MCF 10A (cell line): ENCODE results near the gene RALGAPA1. TPM values are rescaled to one million over a fixed set of nuclear protein-coding genes. Genes with fewer than 3 reads are reported as not detected.

Experiments
- BruUV-seq: library from RNA; stranded (reverse); fragments of 400-500 nt; replicated peaks from 2 replicates; lab custom pipeline; 2021; lab: Mats Ljungman, UMichigan
- CTCF ChIA-PET: fragments of 300-600 bp; sonication (Branson Sonifier 250); formaldehyde crosslinking; extraction: SDS; loops from one replicate; lab custom pipeline; 2021; ENCODE audit warnings: antibody characterized with exemption, inconsistent platforms; lab: Yijun Ruan, JAX
- POLR2A ChIA-PET: fragments of 300-600, 350-650 bp; sonication (Branson Sonifier 250); formaldehyde crosslinking; extraction: SDS; loops from one replicate; lab custom pipeline; 2020; ENCODE audit warnings: antibody characterized with exemption, inconsistent platforms; lab: Yijun Ruan, JAX
- DNase-seq: peaks from one replicate; pipeline ENCODE4 v3.0.0-alpha.2; 2018; ENCODE audit not compliant: unreplicated experiment
- H3K27ac Mint-ChIP-seq: one replicate; pipeline ENCODE4 v1.8.0; 2022; ENCODE audit warnings: mild to moderate bottlenecking, low read depth, mixed read lengths; ENCODE audit not compliant: unreplicated experiment
- H3K27me3 Mint-ChIP-seq: one replicate; pipeline ENCODE4 v1.8.0; 2022; ENCODE audit warnings: mixed read lengths; ENCODE audit not compliant: insufficient read depth, unreplicated experiment
- H3K36me3 Mint-ChIP-seq: one replicate; pipeline ENCODE4 v1.8.0; 2022; ENCODE audit warnings: mild to moderate bottlenecking, moderate library complexity, mixed read lengths; ENCODE audit not compliant: insufficient read depth, unreplicated experiment
- H3K4me1 Mint-ChIP-seq: one replicate; pipeline ENCODE4 v1.8.0; 2022; ENCODE audit warnings: mixed read lengths; ENCODE audit not compliant: insufficient read depth, unreplicated experiment
- H3K4me3 Mint-ChIP-seq: one replicate; pipeline ENCODE4 v1.8.0; 2022; ENCODE audit warnings: mild to moderate bottlenecking, moderate library complexity, mixed read lengths; ENCODE audit not compliant: unreplicated experiment
- H3K9me3 Mint-ChIP-seq: one replicate; pipeline ENCODE4 v1.8.0; 2022; ENCODE audit warnings: mixed read lengths; ENCODE audit not compliant: unreplicated experiment
- CTCF ChIP-seq: fragments of 200-600 bp; IDR thresholded peaks from one replicate; pipeline ENCODE4 v1.8.0; 2022; ENCODE audit warnings: antibody characterized with exemption, mild to moderate bottlenecking; ENCODE audit not compliant: unreplicated experiment
- intact Hi-C: fragments of 100-400 bp; cut with micrococcal nuclease; formaldehyde crosslinking; loops from 2 replicates; pipeline ENCODE4 v1.14.1; 2022
- total RNA-seq: library from RNA; stranded (reverse); gene quantifications from 2 replicates; pipeline ENCODE4 v1.2.3, GENCODE V29; 2022

RALGAPA1 gene
- total RNA-seq, 1 experiment from 2014 or later = 52.3 TPM

DNA sequence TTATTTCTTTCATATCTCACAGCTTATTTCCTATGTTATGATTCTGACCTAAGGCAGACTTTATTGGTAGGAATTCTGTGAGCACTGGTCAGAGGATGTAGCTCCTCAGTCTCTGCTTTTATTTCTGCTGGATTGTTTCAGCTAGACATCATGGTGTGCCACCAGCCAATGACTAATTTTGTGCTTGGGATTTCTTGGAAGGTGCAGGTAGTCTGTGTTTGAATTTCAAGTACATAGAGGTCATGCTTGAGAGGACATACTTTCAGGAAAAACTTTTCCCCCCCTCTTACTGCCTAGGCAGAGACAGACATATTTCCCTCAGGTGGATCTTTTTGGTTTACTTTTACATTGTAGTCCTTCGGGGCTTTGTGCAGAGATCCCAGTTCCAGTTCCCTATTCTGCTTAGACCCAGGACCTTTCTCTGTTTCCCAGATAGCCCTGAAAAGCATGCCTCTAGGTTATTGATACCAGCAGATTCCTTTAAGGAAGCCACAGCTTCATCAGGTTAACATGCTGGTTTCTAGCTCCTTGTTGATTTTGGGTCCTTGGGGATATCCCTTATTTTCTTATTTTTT lies 45.7 kb upstream of the RALGAPA1 start:
- Mint-ChIP-seq H3K36me3 (peaks cover 32% of the 10 kb centered on the region), H3K27ac (no peak overlapping the region), H3K4me1 (peaks cover 16% of the 10 kb centered on the region), H3K27me3 (no peaks in the 10 kb centered on the region), H3K4me3 (no peak overlapping the region), H3K9me3 (peaks cover 17% of the 10 kb centered on the region)
- no peak for DNase-seq
- ChIA-PET CTCF (interaction anchor here (1.1 kb wide), 1 partner anchor 36 kb away, joined by 3 read pairs; no protein-coding TSS in a partner anchor), POLR2A (interaction anchor here (0.7 to 1.2 kb wide), 4 partner anchors 8 to 34 kb away, joined by 3 to 5 read pairs (median 4); partner anchors contain the start of gene BRMS1L)
- intact Hi-C loops = no loop called here
- no peak for TF ChIP-seq CTCF
- BruUV-seq = no TSS peak

GRCh38 chr14:35853225-35853624 lies 44.1 kb upstream of the RALGAPA1 start:
- H3K4me3 Mint-ChIP-seq = no peak overlapping the region
- CTCF ChIA-PET = interaction anchor here (0.6 kb wide), 1 partner anchor 13 kb away, joined by 3 read pairs; no protein-coding TSS in a partner anchor
- peaks cover 31% of the 10 kb centered on the region for H3K36me3 Mint-ChIP-seq
- no TSS peak for BruUV-seq
- TF ChIP-seq CTCF = no peak
- H3K4me1 Mint-ChIP-seq = peaks cover 3% of the 10 kb centered on the region
- H3K9me3 Mint-ChIP-seq = peaks cover 17% of the 10 kb centered on the region
- DNase-seq = no peak
- intact Hi-C loops = no loop called here
- POLR2A ChIA-PET = no interaction called here
- no peak overlapping the region for H3K27ac Mint-ChIP-seq
- H3K27me3 Mint-ChIP-seq = no peaks in the 10 kb centered on the region

GRCh38 chr14:35851823-35852222 lies 42.7 kb upstream of the RALGAPA1 start:
- Mint-ChIP-seq H3K4me3 (no peak overlapping the region), H3K4me1 (no peaks in the 10 kb centered on the region), H3K36me3 (peaks cover 37% of the 10 kb centered on the region), H3K9me3 (peaks cover 17% of the 10 kb centered on the region), H3K27me3 (no peaks in the 10 kb centered on the region), H3K27ac (no peak overlapping the region)
- intact Hi-C loops = no loop called here
- no peak for DNase-seq
- TF ChIP-seq CTCF = no peak
- BruUV-seq = no TSS peak
- POLR2A ChIA-PET = interaction anchor here (1.0 kb wide), 1 partner anchor 12 kb away, joined by 3 read pairs; no protein-coding TSS in a partner anchor
- CTCF ChIA-PET = interaction anchor here (0.6 to 1.7 kb wide), 4 partner anchors 30 to 1236 kb away, joined by 3 read pairs; no protein-coding TSS in a partner anchor

GRCh38 chr14:35849122-35849521 lies 40.0 kb upstream of the RALGAPA1 start:
- H3K36me3 Mint-ChIP-seq = peaks cover 64% of the 10 kb centered on the region
- TF ChIP-seq CTCF = no peak
- DNase-seq = no peak
- CTCF ChIA-PET = interaction anchor here (0.5 to 0.6 kb wide), 3 partner anchors 11 to 602 kb away, joined by 3 read pairs; no protein-coding TSS in a partner anchor
- no peak overlapping the region for H3K27ac Mint-ChIP-seq
- no TSS peak for BruUV-seq
- no peak overlapping the region for H3K4me3 Mint-ChIP-seq
- no peaks in the 10 kb centered on the region for H3K27me3 Mint-ChIP-seq
- no peaks in the 10 kb centered on the region for H3K4me1 Mint-ChIP-seq
- intact Hi-C loops = no loop called here
- POLR2A ChIA-PET = no interaction called here
- peaks cover 17% of the 10 kb centered on the region for H3K9me3 Mint-ChIP-seq
